GM19238 (cell line): ENCODE measurements around the gene ATP6AP1.

Source experiments
- DNase-seq: peaks from one replicate; pipeline ENCODE4 v3.0.0; 2011; ENCODE audit warnings: low spot score; ENCODE audit not compliant: insufficient read length

ATP6AP1 gene

DNA sequence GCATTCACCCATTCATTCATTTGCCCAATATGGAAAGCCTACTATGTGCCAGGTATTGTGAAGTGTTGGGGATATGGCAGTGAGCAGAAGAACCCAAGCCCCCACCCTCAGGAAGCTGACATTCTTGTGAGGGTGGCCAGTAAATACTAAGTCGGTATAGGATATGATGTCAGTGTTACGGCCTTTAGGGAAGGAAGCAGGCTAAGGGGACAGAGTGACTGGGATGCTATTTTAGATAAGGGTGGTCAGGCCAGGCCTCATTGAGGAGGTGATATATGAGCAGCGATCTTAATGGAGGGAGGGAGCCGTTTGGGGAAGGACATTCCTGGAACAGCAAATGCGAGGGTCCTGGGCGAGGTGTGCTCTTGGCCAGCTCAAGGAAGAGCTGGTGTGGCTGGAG, 2.0 kb downstream of the ATP6AP1 start:
- no peak for DNase-seq

- DNase-seq: no peak
Measured at GRCh38 chrX:154430916-154431315, 2.4 kb downstream of the ATP6AP1 start.

DNA sequence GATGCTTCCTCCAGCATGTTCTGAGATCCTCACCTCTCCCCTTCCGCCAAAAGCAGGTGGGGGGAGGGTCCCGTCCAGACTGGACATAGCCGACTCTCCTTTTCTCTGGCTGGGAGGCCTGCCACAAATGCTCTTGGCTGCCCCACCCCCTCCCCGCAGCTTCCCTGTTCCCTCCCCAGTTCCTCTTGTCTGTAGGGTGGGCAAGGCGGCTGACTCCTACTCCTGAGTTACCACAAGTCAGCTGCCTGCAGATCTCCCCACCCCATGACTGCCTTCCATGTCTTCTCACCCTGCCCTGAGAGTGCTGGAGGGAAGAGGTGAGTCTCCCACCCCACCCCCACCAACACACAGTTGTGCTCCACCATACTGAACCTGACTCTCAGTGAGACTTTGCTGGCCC, 2.9 kb downstream of the ATP6AP1 start:
- no peak for DNase-seq

- DNase-seq: no peak
Measured at GRCh38 chrX:154432210-154432609, 3.7 kb downstream of the ATP6AP1 start.

GRCh38 chrX:154433605-154434004, 5.1 kb downstream of the ATP6AP1 start:
- DNase-seq: no peak

- DNase-seq: no peak
Measured at GRCh38 chrX:154434394-154435168, 6.1 kb downstream of the ATP6AP1 start.

- no peak for DNase-seq
Measured at GRCh38 chrX:154435171-154435733, 6.8 kb downstream of the ATP6AP1 start.

GRCh38 chrX:154436374-154436982, 8.0 kb downstream of the ATP6AP1 start:
- DNase-seq: peak; percentile 68

- no peak for DNase-seq
Measured at GRCh38 chrX:154436983-154437752, 8.7 kb downstream of the ATP6AP1 start, which contains the start of gene GDI1. Gene GDI1 (plus strand): TSS chrX:154437154. CDS start chrX:154437255, 101 bp downstream.

DNA sequence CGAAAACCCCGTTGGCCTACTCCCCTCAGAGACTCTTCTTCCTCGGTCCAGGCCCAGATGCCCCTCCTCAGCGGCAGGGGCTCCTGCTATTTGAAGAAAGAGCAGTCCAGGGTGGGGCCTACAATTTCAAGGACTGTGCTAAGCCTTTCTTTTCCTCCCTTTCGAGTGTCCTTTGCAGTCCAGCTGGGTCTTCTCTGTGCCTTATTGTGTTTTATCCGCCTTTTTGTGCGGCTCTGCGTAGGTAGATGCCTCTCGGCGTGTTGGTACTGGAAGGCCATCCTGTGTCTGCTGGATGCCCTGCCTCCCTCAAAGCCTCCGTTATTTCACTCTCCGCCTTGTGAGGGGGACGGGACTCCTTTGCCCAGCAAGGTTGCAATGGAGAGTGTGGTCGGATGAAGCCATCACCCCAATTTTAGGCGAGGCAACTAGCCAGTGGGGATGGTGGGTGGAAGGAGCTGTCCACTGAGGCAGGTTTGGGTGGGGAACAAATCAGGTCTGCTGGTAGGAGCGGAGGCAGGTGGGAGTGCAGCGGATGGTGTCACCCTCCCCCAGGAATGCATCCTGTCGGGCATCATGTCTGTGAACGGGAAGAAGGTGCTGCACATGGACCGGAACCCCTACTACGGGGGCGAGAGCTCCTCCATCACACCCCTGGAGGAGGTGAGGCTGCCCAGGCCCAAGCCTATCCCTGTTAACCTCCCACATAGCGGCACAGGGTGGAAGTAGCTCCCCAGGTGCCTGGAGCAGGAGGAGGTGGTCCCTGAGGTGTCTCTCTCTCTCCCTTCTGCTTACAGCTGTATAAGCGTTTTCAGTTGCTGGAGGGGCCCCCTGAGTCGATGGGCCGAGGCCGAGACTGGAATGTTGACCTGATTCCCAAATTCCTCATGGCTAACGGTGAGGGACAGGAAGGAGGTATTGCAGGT, 9.8 kb downstream of the ATP6AP1 start:
- DNase-seq: no peak

- no peak for DNase-seq
Measured at GRCh38 chrX:154439841-154440240, 11.4 kb downstream of the ATP6AP1 start.

DNA sequence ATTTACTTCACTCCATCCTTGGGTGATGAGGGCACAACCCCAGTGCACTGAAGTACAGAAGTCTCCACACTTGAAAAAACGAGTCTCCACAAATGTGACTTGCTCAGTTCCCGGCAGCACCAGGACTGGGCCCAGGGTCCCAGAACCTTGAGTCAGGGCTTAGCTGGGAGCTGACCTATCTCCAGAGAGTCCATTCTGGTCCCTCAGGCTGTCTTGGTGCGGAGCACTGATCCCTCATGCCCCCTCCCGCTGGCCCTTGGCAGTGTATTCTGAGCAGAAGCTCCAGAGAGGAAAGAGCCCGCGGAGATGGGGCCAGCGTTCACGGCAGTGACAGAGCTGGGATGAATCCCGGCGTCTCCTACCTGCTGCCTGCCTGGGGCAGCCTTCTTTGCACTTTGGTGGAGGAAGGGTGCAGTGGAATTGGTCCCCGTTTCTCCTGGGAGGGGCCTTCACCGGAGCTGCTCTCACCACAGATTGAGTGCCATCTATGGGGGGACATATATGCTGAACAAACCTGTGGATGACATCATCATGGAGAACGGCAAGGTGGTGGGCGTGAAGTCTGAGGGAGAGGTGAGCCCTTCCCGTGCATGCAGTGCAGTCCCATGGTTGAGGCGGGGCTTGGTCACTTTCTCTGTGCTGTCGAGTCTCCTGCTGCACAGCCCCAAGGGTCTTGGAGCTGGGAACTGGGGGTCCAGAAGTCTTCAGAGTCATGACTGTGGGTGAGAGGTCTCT, 12.3 kb downstream of the ATP6AP1 start:
- DNase-seq: no peak

GRCh38 chrX:154441564-154441963, 13.1 kb downstream of the ATP6AP1 start:
- DNase-seq: no peak

- DNase-seq: no peak
Measured at GRCh38 chrX:154441984-154442707, 13.7 kb downstream of the ATP6AP1 start.

DNA sequence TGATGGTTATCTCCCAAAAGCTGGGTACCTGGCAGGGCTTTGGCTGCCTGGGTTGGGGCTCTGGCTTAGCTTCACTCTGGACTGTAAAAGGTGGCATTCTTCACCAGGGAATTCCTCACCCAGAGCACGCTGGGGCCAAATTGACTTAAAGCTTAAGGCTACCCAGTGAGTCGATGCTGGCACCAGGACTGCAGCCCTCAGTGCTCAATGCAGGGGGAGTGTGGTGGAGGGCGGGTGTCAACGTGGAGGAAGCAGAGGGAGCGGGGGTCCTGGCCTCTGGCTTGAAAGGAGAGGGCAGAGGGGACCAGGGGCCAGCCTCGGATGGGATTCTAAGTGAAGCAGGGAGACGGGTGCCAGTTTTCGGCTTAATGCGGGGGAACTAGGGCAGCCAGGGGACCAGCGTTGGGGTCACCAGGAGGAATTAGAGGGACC, 15.0 kb downstream of the ATP6AP1 start:
- DNase-seq: no peak

- peak; percentile 86 for DNase-seq
Measured at GRCh38 chrX:154443992-154444754, 15.7 kb downstream of the ATP6AP1 start, which contains the start of gene FAM50A. Gene FAM50A (plus strand): TSS chrX:154444141. CDS start chrX:154444236, 95 bp downstream.

DNA sequence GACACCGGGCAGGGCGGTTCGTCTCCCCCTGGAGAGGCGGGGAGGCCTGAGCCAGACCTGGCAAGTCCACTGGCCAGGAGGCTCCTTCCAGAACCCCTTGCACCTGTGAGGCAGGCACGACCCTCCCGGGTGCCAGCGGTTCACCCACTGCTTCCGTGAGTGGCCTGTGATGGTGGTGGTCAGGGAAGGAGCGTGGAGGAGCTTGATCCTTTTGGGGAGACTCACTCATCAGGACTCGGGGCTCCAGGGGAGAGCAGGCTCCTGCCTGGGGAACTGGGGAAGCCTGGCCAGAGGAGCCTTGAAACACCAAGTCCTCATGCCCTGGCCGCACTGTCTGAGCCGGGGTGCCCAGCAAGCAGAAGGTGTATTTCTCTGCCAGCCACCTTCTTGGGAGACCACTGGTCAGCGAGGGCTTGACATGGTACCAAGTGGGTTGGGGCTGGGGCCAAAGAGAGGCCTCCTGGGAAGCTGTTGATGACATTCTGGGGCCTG, 16.3 kb downstream of the ATP6AP1 start:
- no peak for DNase-seq

DNA sequence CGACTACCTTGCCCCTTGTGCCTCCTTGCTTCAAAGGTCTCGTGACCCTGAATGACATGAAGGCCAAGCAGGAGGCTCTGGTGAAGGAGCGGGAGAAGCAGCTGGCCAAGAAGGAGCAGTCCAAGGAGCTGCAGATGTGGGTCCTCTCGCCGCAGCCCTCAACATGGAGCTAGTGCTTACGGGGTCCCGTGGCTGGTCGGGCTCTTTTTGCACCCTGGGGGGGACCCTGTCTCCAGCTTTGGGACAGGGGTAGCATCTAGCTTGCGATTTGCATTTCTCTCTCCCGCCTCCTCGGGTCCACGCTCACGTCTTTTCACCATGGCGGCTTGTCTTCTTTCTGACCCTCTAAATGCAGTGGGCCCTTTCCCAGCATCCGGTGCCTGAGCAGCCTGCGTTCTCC, 17.3 kb downstream of the ATP6AP1 start:
- DNase-seq: no peak
